IMR-90 (cell line): Measurements from ENCODE around the gene FHDC1. TPM values are rescaled to one million over a fixed set of nuclear protein-coding genes. Genes with fewer than 3 reads are reported as not detected.

ENCODE experiments used
- ATAC-seq: fragments of 200-7000 bp; cut with Tn5 transposase; 2 replicates; pipeline ENCODE4 v1.9.1; 2020; ENCODE audit warnings: low read depth, mild to moderate bottlenecking, moderate library complexity
- BruUV-seq: library from RNA; stranded (reverse); fragments of 400-500 nt; replicated peaks from 2 replicates; lab custom pipeline; 2021; lab: Mats Ljungman, UMichigan
- CTCF ChIA-PET: fragments of 300-600 bp; formaldehyde crosslinking; extraction: SDS; loops from one replicate; lab custom pipeline; 2021; ENCODE audit warnings: antibody characterized with exemption; lab: Yijun Ruan, JAX
- POLR2A ChIA-PET: fragments of 300-600 bp; sonication (Branson Sonifier 250); formaldehyde crosslinking; loops from one replicate; lab custom pipeline; 2022; ENCODE audit warnings: antibody characterized with exemption; ENCODE audit not compliant: unreplicated experiment; lab: Charles Lee
- DNase-seq: peaks from one replicate; pipeline ENCODE4 v3.0.0; 2013
- H2AFZ ChIP-seq: replicated peaks from 2 replicates; pipeline ENCODE3; 2013; ENCODE audit warnings: low read length, mild to moderate bottlenecking; ENCODE audit not compliant: poor library complexity
- H2AK5ac ChIP-seq: 2 replicates; pipeline ENCODE4 v1.6.1; 2013; ENCODE audit warnings: low read depth, low read length, inconsistent platforms
- H2AK9ac ChIP-seq: replicated peaks from 2 replicates; pipeline ENCODE3; 2013; ENCODE audit warnings: mild to moderate bottlenecking, low read depth, low read length, moderate library complexity; ENCODE audit not compliant: poor library complexity
- H2BK120ac ChIP-seq: 2 replicates; pipeline ENCODE4 v1.6.1; 2013; ENCODE audit warnings: low read depth, low read length, inconsistent platforms
- H2BK15ac ChIP-seq: 3 replicates; pipeline ENCODE4 v1.6.1; 2013; ENCODE audit warnings: low read depth, low read length, inconsistent platforms
- H2BK20ac ChIP-seq: 2 replicates; pipeline ENCODE4 v1.6.1; 2013; ENCODE audit warnings: low read depth, mild to moderate bottlenecking, inconsistent platforms, low read length, moderate library complexity
- H2BK5ac ChIP-seq: 2 replicates; pipeline ENCODE4 v1.6.1; 2013; ENCODE audit warnings: mild to moderate bottlenecking, low read depth, low read length, inconsistent platforms; ENCODE audit not compliant: poor library complexity, severe bottlenecking
- H3K14ac ChIP-seq: replicated peaks from 2 replicates; pipeline ENCODE4 v1.6.1; 2013; ENCODE audit warnings: low read depth, low read length, inconsistent platforms
- H3K18ac ChIP-seq: 2 replicates; pipeline ENCODE4 v1.6.1; 2013; ENCODE audit warnings: low read depth, low read length, control low read depth
- H3K23ac ChIP-seq: 2 replicates; pipeline ENCODE4 v1.6.1; 2013; ENCODE audit warnings: low read depth, low read length, inconsistent platforms
- H3K27ac ChIP-seq: 2 replicates; pipeline ENCODE4 v1.5.1; 2013; ENCODE audit warnings: mild to moderate bottlenecking, control low read depth, low read length; ENCODE audit not compliant: insufficient read depth
- H3K27me3 ChIP-seq: 2 replicates; pipeline ENCODE4 v1.6.1; 2013; ENCODE audit warnings: low read length; ENCODE audit not compliant: control insufficient read depth, insufficient read depth
- H3K36me3 ChIP-seq: 2 replicates; pipeline ENCODE4 v1.6.1; 2013; ENCODE audit warnings: low read length, mixed read lengths; ENCODE audit not compliant: control insufficient read depth, insufficient read depth
- H3K4ac ChIP-seq: 2 replicates; pipeline ENCODE4 v1.6.1; 2013; ENCODE audit warnings: low read depth, low read length, inconsistent platforms
- H3K4me1 ChIP-seq: 2 replicates; pipeline ENCODE4 v1.6.1; 2013; ENCODE audit warnings: low read length, mixed read lengths; ENCODE audit not compliant: control insufficient read depth, insufficient read depth
- H3K4me2 ChIP-seq: 2 replicates; pipeline ENCODE4 v1.6.1; 2013; ENCODE audit warnings: low read depth, mild to moderate bottlenecking, control low read depth, low read length, moderate library complexity
- H3K4me3 ChIP-seq: 2 replicates; pipeline ENCODE4 v1.5.1; 2013; ENCODE audit warnings: low read depth, mild to moderate bottlenecking, control low read depth, low read length, moderate library complexity; ENCODE audit not compliant: insufficient read depth
- H3K56ac ChIP-seq: 2 replicates; pipeline ENCODE4 v1.6.1; 2013; ENCODE audit warnings: low read length, inconsistent platforms; ENCODE audit not compliant: insufficient read depth; ENCODE audit errors: extremely low read depth
- H3K79me1 ChIP-seq, 2 experiments: 2 replicates each; pipeline ENCODE4 v1.6.1; 2013; ENCODE audit warnings: low read length in 2 of 2, inconsistent platforms in 1 of 2, low read depth in 1 of 2
- H3K9ac ChIP-seq: 2 replicates; pipeline ENCODE4 v1.6.1; 2013; ENCODE audit warnings: low read depth, low read length, control low read depth
- H3K9me1 ChIP-seq: 2 replicates; pipeline ENCODE4 v1.6.1; 2013; ENCODE audit warnings: low read length, inconsistent platforms; ENCODE audit not compliant: insufficient read depth
- H3K9me3 ChIP-seq: 2 replicates; pipeline ENCODE4 v1.6.1; 2013; ENCODE audit warnings: low read length; ENCODE audit not compliant: control insufficient read depth, insufficient read depth
- H4K20me1 ChIP-seq: 2 replicates; pipeline ENCODE4 v1.6.1; 2013; ENCODE audit warnings: low read length, inconsistent platforms; ENCODE audit not compliant: insufficient read depth
- H4K5ac ChIP-seq: 2 replicates; pipeline ENCODE4 v1.6.1; 2013; ENCODE audit warnings: mild to moderate bottlenecking, low read depth, low read length, control low read depth
- H4K8ac ChIP-seq, 2 experiments: 2 replicates each; pipeline ENCODE4 v1.6.1; 2013; ENCODE audit warnings: low read depth in 2 of 2, low read length in 2 of 2, control low read depth in 1 of 2, inconsistent platforms in 1 of 2
- H4K91ac ChIP-seq: 2 replicates; pipeline ENCODE4 v1.6.1; 2013; ENCODE audit warnings: low read depth, low read length, inconsistent platforms; ENCODE audit not compliant: insufficient read depth
- BHLHE40 ChIP-seq: fragments of 150-350 bp; IDR thresholded peaks from 2 replicates; pipeline ENCODE4 v1.6.1; 2016; ENCODE audit warnings: mild to moderate bottlenecking, low read depth, low read length
- CHD1 ChIP-seq: IDR thresholded peaks from 2 replicates; pipeline ENCODE4 v1.6.1; 2012; ENCODE audit warnings: low read depth, low read length, improper control_type of control experiment
- FOS ChIP-seq: fragments of 150-350 bp; IDR thresholded peaks from 2 replicates; pipeline ENCODE4 v1.6.1; 2016; ENCODE audit warnings: low read depth, low read length
- POLR2A ChIP-seq: IDR thresholded peaks from 2 replicates; pipeline ENCODE4 v1.6.1; 2012; ENCODE audit warnings: mild to moderate bottlenecking, low read depth, low read length
- RAD21 ChIP-seq: IDR thresholded peaks from 2 replicates; pipeline ENCODE4 v1.6.1; 2012; ENCODE audit warnings: low read length, improper control_type of control experiment
- RCOR1 ChIP-seq: IDR thresholded peaks from 2 replicates; pipeline ENCODE4 v1.6.1; 2012; ENCODE audit warnings: mild to moderate bottlenecking, low read length, improper control_type of control experiment; ENCODE audit not compliant: insufficient replicate concordance
- dilution Hi-C: fragments of 300-500 bp; cut with HindIII; formaldehyde crosslinking; loops from one replicate; pipeline ENCODE4 v1.14.3; 2018; ENCODE audit warnings: low sequenced_read_pairs; ENCODE audit not compliant: unreplicated experiment
- in situ Hi-C: fragments of 300-500 bp; cut with MboI; formaldehyde crosslinking; loops from 3 replicates; pipeline ENCODE4 v1.14.3; 2019; ENCODE audit warnings: low sequenced_read_pairs, inconsistent platforms, mixed read lengths
- intact Hi-C: fragments of 100-400 bp; cut with micrococcal nuclease; formaldehyde crosslinking; loops from 2 replicates; pipeline ENCODE4 v1.10.0; 2022
- polyA plus RNA-seq, 3 experiments: library from polyadenylated mRNA; depleted of rRNA; stranded (reverse); fragments of >200 nt; gene quantifications; 2 replicates each; pipeline ENCODE4 v1.2.3, GENCODE V29; 2012; ENCODE audit warnings: low replicate concordance in 1 of 3
- total RNA-seq: library from RNA; depleted of rRNA; stranded (reverse); fragments of >200 nt; gene quantifications from 2 replicates; pipeline ENCODE4 v1.2.3, GENCODE V29; 2012

FHDC1 gene
- total and polyA plus RNA-seq, 2 of the 4 experiments (the other 2 are of a cell fraction) = under 0.01 to 0.09 TPM

GRCh38 chr4:152903658-152904057 lies 32.5 kb upstream of the FHDC1 start:
- H2BK5ac ChIP-seq = no peak overlapping the region
- H3K4me1 ChIP-seq = peaks cover 2% of the 10 kb centered on the region; the same call in 1 of the 2 replicates
- H3K23ac ChIP-seq = no peak overlapping the region
- H2AK9ac ChIP-seq = no peak overlapping the region
- H2AFZ ChIP-seq = no peak overlapping the region
- no peak overlapping the region for H4K8ac ChIP-seq
- no peak overlapping the region for H2BK120ac ChIP-seq
- no peak for DNase-seq
- no peak for ATAC-seq
- intact Hi-C loops = no loop called here
- H3K4me2 ChIP-seq = no peak overlapping the region
- H3K27me3 ChIP-seq = no peaks in the 10 kb centered on the region
- no peak overlapping the region for H3K18ac ChIP-seq
- H3K14ac ChIP-seq = no peak overlapping the region
- dilution Hi-C loops = no loop called here
- H3K4ac ChIP-seq = no peak overlapping the region
- no peak overlapping the region for H3K9ac ChIP-seq
- H2BK20ac ChIP-seq = no peak overlapping the region
- POLR2A ChIA-PET = no interaction called here
- TF ChIP-seq RCOR1 (no peak), CHD1 (no peak), POLR2A (no peak), FOS (no peak), RAD21 (no peak), BHLHE40 (no peak)
- no peaks in the 10 kb centered on the region for H3K9me1 ChIP-seq
- no peak overlapping the region for H2AK5ac ChIP-seq
- in situ Hi-C loops = no loop called here
- no peak overlapping the region for H2BK15ac ChIP-seq
- no TSS peak for BruUV-seq
- 0 out of 2 replicates have a peak, but pooled peaks cover 1% of the 10 kb centered on the region for H3K36me3 ChIP-seq
- H3K79me1 ChIP-seq = no peaks in the 10 kb centered on the region; a peak in 1 of 4 replicates
- CTCF ChIA-PET = no interaction called here
- no peak overlapping the region for H3K4me3 ChIP-seq
- H4K20me1 ChIP-seq = no peaks in the 10 kb centered on the region
- no peak overlapping the region for H3K27ac ChIP-seq
- no peak overlapping the region for H4K91ac ChIP-seq
- H4K5ac ChIP-seq = no peak overlapping the region
- no peak overlapping the region for H3K56ac ChIP-seq
- H3K9me3 ChIP-seq = no peaks in the 10 kb centered on the region
